IMR-90 (cell line): Measurements from ENCODE around the gene EDEM3. TPM values are rescaled to one million over a fixed set of nuclear protein-coding genes. Genes with fewer than 3 reads are reported as not detected.

ENCODE experiments used
- ATAC-seq: fragments of 200-7000 bp; cut with Tn5 transposase; 2 replicates; pipeline ENCODE4 v1.9.1; 2020; ENCODE audit warnings: low read depth, mild to moderate bottlenecking, moderate library complexity
- BruUV-seq: library from RNA; stranded (reverse); fragments of 400-500 nt; replicated peaks from 2 replicates; lab custom pipeline; 2021; lab: Mats Ljungman, UMichigan
- CTCF ChIA-PET: fragments of 300-600 bp; formaldehyde crosslinking; extraction: SDS; loops from one replicate; lab custom pipeline; 2021; ENCODE audit warnings: antibody characterized with exemption; lab: Yijun Ruan, JAX
- POLR2A ChIA-PET: fragments of 300-600 bp; sonication (Branson Sonifier 250); formaldehyde crosslinking; loops from one replicate; lab custom pipeline; 2022; ENCODE audit warnings: antibody characterized with exemption; ENCODE audit not compliant: unreplicated experiment; lab: Charles Lee
- DNase-seq: peaks from one replicate; pipeline ENCODE4 v3.0.0; 2013
- H2AFZ ChIP-seq: replicated peaks from 2 replicates; pipeline ENCODE3; 2013; ENCODE audit warnings: low read length, mild to moderate bottlenecking; ENCODE audit not compliant: poor library complexity
- H2AK5ac ChIP-seq: 2 replicates; pipeline ENCODE4 v1.6.1; 2013; ENCODE audit warnings: low read depth, low read length, inconsistent platforms
- H2AK9ac ChIP-seq: replicated peaks from 2 replicates; pipeline ENCODE3; 2013; ENCODE audit warnings: mild to moderate bottlenecking, low read depth, low read length, moderate library complexity; ENCODE audit not compliant: poor library complexity
- H2BK120ac ChIP-seq: 2 replicates; pipeline ENCODE4 v1.6.1; 2013; ENCODE audit warnings: low read depth, low read length, inconsistent platforms
- H2BK15ac ChIP-seq: 3 replicates; pipeline ENCODE4 v1.6.1; 2013; ENCODE audit warnings: low read depth, low read length, inconsistent platforms
- H2BK20ac ChIP-seq: 2 replicates; pipeline ENCODE4 v1.6.1; 2013; ENCODE audit warnings: low read depth, mild to moderate bottlenecking, inconsistent platforms, low read length, moderate library complexity
- H2BK5ac ChIP-seq: 2 replicates; pipeline ENCODE4 v1.6.1; 2013; ENCODE audit warnings: mild to moderate bottlenecking, low read depth, low read length, inconsistent platforms; ENCODE audit not compliant: poor library complexity, severe bottlenecking
- H3K14ac ChIP-seq: replicated peaks from 2 replicates; pipeline ENCODE4 v1.6.1; 2013; ENCODE audit warnings: low read depth, low read length, inconsistent platforms
- H3K18ac ChIP-seq: 2 replicates; pipeline ENCODE4 v1.6.1; 2013; ENCODE audit warnings: low read depth, low read length, control low read depth
- H3K23ac ChIP-seq: 2 replicates; pipeline ENCODE4 v1.6.1; 2013; ENCODE audit warnings: low read depth, low read length, inconsistent platforms
- H3K27ac ChIP-seq: 2 replicates; pipeline ENCODE4 v1.5.1; 2013; ENCODE audit warnings: mild to moderate bottlenecking, control low read depth, low read length; ENCODE audit not compliant: insufficient read depth
- H3K27me3 ChIP-seq: 2 replicates; pipeline ENCODE4 v1.6.1; 2013; ENCODE audit warnings: low read length; ENCODE audit not compliant: control insufficient read depth, insufficient read depth
- H3K36me3 ChIP-seq: 2 replicates; pipeline ENCODE4 v1.6.1; 2013; ENCODE audit warnings: low read length, mixed read lengths; ENCODE audit not compliant: control insufficient read depth, insufficient read depth
- H3K4ac ChIP-seq: 2 replicates; pipeline ENCODE4 v1.6.1; 2013; ENCODE audit warnings: low read depth, low read length, inconsistent platforms
- H3K4me1 ChIP-seq: 2 replicates; pipeline ENCODE4 v1.6.1; 2013; ENCODE audit warnings: low read length, mixed read lengths; ENCODE audit not compliant: control insufficient read depth, insufficient read depth
- H3K4me2 ChIP-seq: 2 replicates; pipeline ENCODE4 v1.6.1; 2013; ENCODE audit warnings: low read depth, mild to moderate bottlenecking, control low read depth, low read length, moderate library complexity
- H3K4me3 ChIP-seq: 2 replicates; pipeline ENCODE4 v1.5.1; 2013; ENCODE audit warnings: low read depth, mild to moderate bottlenecking, control low read depth, low read length, moderate library complexity; ENCODE audit not compliant: insufficient read depth
- H3K56ac ChIP-seq: 2 replicates; pipeline ENCODE4 v1.6.1; 2013; ENCODE audit warnings: low read length, inconsistent platforms; ENCODE audit not compliant: insufficient read depth; ENCODE audit errors: extremely low read depth
- H3K79me1 ChIP-seq, 2 experiments: 2 replicates each; pipeline ENCODE4 v1.6.1; 2013; ENCODE audit warnings: low read length in 2 of 2, inconsistent platforms in 1 of 2, low read depth in 1 of 2
- H3K9ac ChIP-seq: 2 replicates; pipeline ENCODE4 v1.6.1; 2013; ENCODE audit warnings: low read depth, low read length, control low read depth
- H3K9me1 ChIP-seq: 2 replicates; pipeline ENCODE4 v1.6.1; 2013; ENCODE audit warnings: low read length, inconsistent platforms; ENCODE audit not compliant: insufficient read depth
- H3K9me3 ChIP-seq: 2 replicates; pipeline ENCODE4 v1.6.1; 2013; ENCODE audit warnings: low read length; ENCODE audit not compliant: control insufficient read depth, insufficient read depth
- H4K20me1 ChIP-seq: 2 replicates; pipeline ENCODE4 v1.6.1; 2013; ENCODE audit warnings: low read length, inconsistent platforms; ENCODE audit not compliant: insufficient read depth
- H4K5ac ChIP-seq: 2 replicates; pipeline ENCODE4 v1.6.1; 2013; ENCODE audit warnings: mild to moderate bottlenecking, low read depth, low read length, control low read depth
- H4K8ac ChIP-seq, 2 experiments: 2 replicates each; pipeline ENCODE4 v1.6.1; 2013; ENCODE audit warnings: low read depth in 2 of 2, low read length in 2 of 2, control low read depth in 1 of 2, inconsistent platforms in 1 of 2
- H4K91ac ChIP-seq: 2 replicates; pipeline ENCODE4 v1.6.1; 2013; ENCODE audit warnings: low read depth, low read length, inconsistent platforms; ENCODE audit not compliant: insufficient read depth
- BHLHE40 ChIP-seq: fragments of 150-350 bp; IDR thresholded peaks from 2 replicates; pipeline ENCODE4 v1.6.1; 2016; ENCODE audit warnings: mild to moderate bottlenecking, low read depth, low read length
- CEBPB ChIP-seq: IDR thresholded peaks from 2 replicates; pipeline ENCODE4 v1.6.1; 2012; ENCODE audit warnings: low read depth, low read length, improper control_type of control experiment
- CHD1 ChIP-seq: IDR thresholded peaks from 2 replicates; pipeline ENCODE4 v1.6.1; 2012; ENCODE audit warnings: low read depth, low read length, improper control_type of control experiment
- FOS ChIP-seq: fragments of 150-350 bp; IDR thresholded peaks from 2 replicates; pipeline ENCODE4 v1.6.1; 2016; ENCODE audit warnings: low read depth, low read length
- MAFK ChIP-seq: IDR thresholded peaks from 2 replicates; pipeline ENCODE4 v1.6.1; 2012; ENCODE audit warnings: low read depth, low read length, improper control_type of control experiment
- MXI1 ChIP-seq: IDR thresholded peaks from 2 replicates; pipeline ENCODE4 v1.6.1; 2012; ENCODE audit warnings: low read depth, mild to moderate bottlenecking, low read length, moderate library complexity, borderline replicate concordance
- NFE2L2 ChIP-seq: fragments of 150-350 bp; IDR thresholded peaks from 2 replicates; pipeline ENCODE4 v1.6.1; 2016; ENCODE audit warnings: low read depth, mild to moderate bottlenecking, low read length
- POLR2A ChIP-seq: IDR thresholded peaks from 2 replicates; pipeline ENCODE4 v1.6.1; 2012; ENCODE audit warnings: mild to moderate bottlenecking, low read depth, low read length
- RCOR1 ChIP-seq: IDR thresholded peaks from 2 replicates; pipeline ENCODE4 v1.6.1; 2012; ENCODE audit warnings: mild to moderate bottlenecking, low read length, improper control_type of control experiment; ENCODE audit not compliant: insufficient replicate concordance
- WGBS, 2 experiments: methylation state at CpG; one replicate each; pipeline versions ENCODE4 v1.1.5 to v1.1.7; 2013; ENCODE audit warnings: missing lambda C conversion rate in 2 of 2; ENCODE audit not compliant: insufficient read length in 1 of 2; ENCODE audit errors: extremely low coverage in 2 of 2; 5-methylcytosine and 5-hydroxymethylcytosine counted together
- dilution Hi-C: fragments of 300-500 bp; cut with HindIII; formaldehyde crosslinking; loops from one replicate; pipeline ENCODE4 v1.14.3; 2018; ENCODE audit warnings: low sequenced_read_pairs; ENCODE audit not compliant: unreplicated experiment
- in situ Hi-C: fragments of 300-500 bp; cut with MboI; formaldehyde crosslinking; loops from 3 replicates; pipeline ENCODE4 v1.14.3; 2019; ENCODE audit warnings: low sequenced_read_pairs, inconsistent platforms, mixed read lengths
- intact Hi-C: fragments of 100-400 bp; cut with micrococcal nuclease; formaldehyde crosslinking; loops from 2 replicates; pipeline ENCODE4 v1.10.0; 2022
- polyA plus RNA-seq, 3 experiments: library from polyadenylated mRNA; depleted of rRNA; stranded (reverse); fragments of >200 nt; gene quantifications; 2 replicates each; pipeline ENCODE4 v1.2.3, GENCODE V29; 2012; ENCODE audit warnings: low replicate concordance in 1 of 3
- total RNA-seq: library from RNA; depleted of rRNA; stranded (reverse); fragments of >200 nt; gene quantifications from 2 replicates; pipeline ENCODE4 v1.2.3, GENCODE V29; 2012

Gene EDEM3
- total and polyA plus RNA-seq, 2 of the 4 experiments (the other 2 are of a cell fraction): 17.5 to 29.9 TPM

- H3K9me3 ChIP-seq: no peaks in the 10 kb centered on the region
- no peak overlapping the region for H2BK20ac ChIP-seq
- H3K9ac ChIP-seq: no peak overlapping the region
- TF ChIP-seq NFE2L2 (no peak), RCOR1 (no peak), CEBPB (no peak), MXI1 (no peak), MAFK (no peak), BHLHE40 (no peak), FOS (no peak), CHD1 (no peak), POLR2A (no peak)
- H3K4me3 ChIP-seq: no peak overlapping the region
- no peak overlapping the region for H3K14ac ChIP-seq
- H3K79me1 ChIP-seq: no peaks in the 10 kb centered on the region
- no peak overlapping the region for H3K56ac ChIP-seq
- H3K27me3 ChIP-seq: no peaks in the 10 kb centered on the region
- DNase-seq (no peak), ATAC-seq (no peak)
- no peak overlapping the region for H2BK15ac ChIP-seq
- H3K27ac ChIP-seq: no peak overlapping the region
- H4K20me1 ChIP-seq: no peaks in the 10 kb centered on the region
- ChIA-PET POLR2A (no interaction called here), CTCF (no interaction called here)
- no peak overlapping the region for H4K91ac ChIP-seq
- intact Hi-C loops: no loop called here
- dilution Hi-C loops: no loop called here
- no peak overlapping the region for H2BK5ac ChIP-seq
- H3K4ac ChIP-seq: no peak overlapping the region
- H3K9me1 ChIP-seq: no peaks in the 10 kb centered on the region
- no peak overlapping the region for H2AK9ac ChIP-seq
- no peak overlapping the region for H2BK120ac ChIP-seq
- no peak overlapping the region for H3K18ac ChIP-seq
- no peak overlapping the region for H3K23ac ChIP-seq
- no peaks in the 10 kb centered on the region for H3K36me3 ChIP-seq
- no peak overlapping the region for H2AK5ac ChIP-seq
- BruUV-seq: no TSS peak
- no peak overlapping the region for H3K4me2 ChIP-seq
- H3K4me1 ChIP-seq: no peaks in the 10 kb centered on the region
- H4K5ac ChIP-seq: no peak overlapping the region
- no peak overlapping the region for H4K8ac ChIP-seq
- no CpG with 5 or more reads among the region's 7 CpGs for WGBS, 2 experiments
- no peak overlapping the region for H2AFZ ChIP-seq
- in situ Hi-C loops: no loop called here
Observed at GRCh38 chr1:184771190-184771691, 16.6 kb upstream of the EDEM3 start.
